ENCODE results near the gene FRYL.
"Not testable (repeated sequence)": the region's sequence is repeated elsewhere in the genome, so short reads cannot be mapped to it uniquely, and the experiment has no call there.

FRYL gene

DNA sequence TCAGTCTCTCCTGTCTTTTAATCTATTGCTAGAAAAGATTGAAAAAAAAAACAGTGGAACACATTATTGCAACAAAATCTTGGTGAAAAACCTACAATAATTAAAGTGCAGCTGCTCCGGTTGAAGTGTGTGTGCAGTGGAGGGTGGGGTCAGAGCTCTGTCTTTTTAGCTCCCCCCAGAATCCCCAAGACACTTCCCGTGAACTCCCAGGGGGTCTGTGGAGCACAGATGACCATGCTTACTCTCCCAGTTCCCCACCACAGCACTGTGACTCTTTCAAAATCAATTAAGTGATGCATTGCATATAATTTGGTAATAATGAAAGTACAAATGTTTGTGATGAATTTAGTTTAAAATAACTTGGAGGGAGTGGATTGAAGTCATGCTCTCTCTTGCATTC, 312.6 kb downstream of the FRYL start:
- no peak for DNase-seq (ENCODE audit: extremely low read depth, low read depth)
- no peak overlapping the region for H3K4me3 ChIP-seq (replicated peaks; ENCODE audit: low read depth, low read length)
- TF ChIP-seq, protein P1, sequence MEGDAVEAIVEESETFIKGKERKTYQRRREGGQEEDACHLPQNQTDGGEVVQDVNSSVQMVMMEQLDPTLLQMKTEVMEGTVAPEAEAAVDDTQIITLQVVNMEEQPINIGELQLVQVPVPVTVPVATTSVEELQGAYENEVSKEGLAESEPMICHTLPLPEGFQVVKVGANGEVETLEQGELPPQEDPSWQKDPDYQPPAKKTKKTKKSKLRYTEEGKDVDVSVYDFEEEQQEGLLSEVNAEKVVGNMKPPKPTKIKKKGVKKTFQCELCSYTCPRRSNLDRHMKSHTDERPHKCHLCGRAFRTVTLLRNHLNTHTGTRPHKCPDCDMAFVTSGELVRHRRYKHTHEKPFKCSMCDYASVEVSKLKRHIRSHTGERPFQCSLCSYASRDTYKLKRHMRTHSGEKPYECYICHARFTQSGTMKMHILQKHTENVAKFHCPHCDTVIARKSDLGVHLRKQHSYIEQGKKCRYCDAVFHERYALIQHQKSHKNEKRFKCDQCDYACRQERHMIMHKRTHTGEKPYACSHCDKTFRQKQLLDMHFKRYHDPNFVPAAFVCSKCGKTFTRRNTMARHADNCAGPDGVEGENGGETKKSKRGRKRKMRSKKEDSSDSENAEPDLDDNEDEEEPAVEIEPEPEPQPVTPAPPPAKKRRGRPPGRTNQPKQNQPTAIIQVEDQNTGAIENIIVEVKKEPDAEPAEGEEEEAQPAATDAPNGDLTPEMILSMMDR (IDR thresholded peaks at IDR 0.05; ENCODE audit: low read depth, low read length, missing control alignments): no peak

- TF ChIP-seq, protein P1 (IDR thresholded peaks at IDR 0.05; ENCODE audit: low read depth, low read length, missing control alignments): no peak
- no peak overlapping the region for H3K4me3 ChIP-seq (replicated peaks; ENCODE audit: low read depth, low read length)
- peak; percentile 55 for DNase-seq (ENCODE audit: extremely low read depth, low read depth)
These were observed 317.7 kb downstream of the FRYL start for GRCh38 chr4:48462363-48462762.

- DNase-seq (ENCODE audit: extremely low read depth, low read depth): no peak
- no peak overlapping the region for H3K4me3 ChIP-seq (replicated peaks; ENCODE audit: low read depth, low read length)
- TF ChIP-seq, protein P1 (IDR thresholded peaks at IDR 0.05; ENCODE audit: low read depth, low read length, missing control alignments): no peak
These were observed 319.1 kb downstream of the FRYL start for GRCh38 chr4:48461000-48461399.

DNA sequence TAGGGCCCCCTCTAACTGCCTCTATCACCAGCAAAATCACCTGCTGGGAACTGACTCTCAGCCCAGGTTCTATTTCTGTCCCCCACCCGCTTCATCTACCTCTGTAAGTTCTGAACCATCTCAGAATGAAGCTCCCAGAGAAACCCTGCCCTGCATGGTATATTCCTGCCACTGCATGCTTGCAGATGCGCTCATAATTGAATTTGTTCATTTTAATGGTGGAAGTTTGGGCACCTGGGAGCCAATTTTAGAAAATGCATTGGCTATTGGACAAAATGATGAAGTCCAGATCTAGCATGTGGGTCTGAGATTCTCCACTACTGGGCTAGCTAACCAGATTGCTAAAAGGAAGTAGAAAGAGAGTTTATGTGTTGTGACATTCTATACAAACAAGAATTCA, 325.5 kb downstream of the FRYL start:
- TF ChIP-seq, protein P1 (IDR thresholded peaks at IDR 0.05; ENCODE audit: low read depth, low read length, missing control alignments): no peak
- DNase-seq (ENCODE audit: extremely low read depth, low read depth): no peak
- H3K4me3 ChIP-seq (replicated peaks; ENCODE audit: low read depth, low read length): no peak overlapping the region

DNA sequence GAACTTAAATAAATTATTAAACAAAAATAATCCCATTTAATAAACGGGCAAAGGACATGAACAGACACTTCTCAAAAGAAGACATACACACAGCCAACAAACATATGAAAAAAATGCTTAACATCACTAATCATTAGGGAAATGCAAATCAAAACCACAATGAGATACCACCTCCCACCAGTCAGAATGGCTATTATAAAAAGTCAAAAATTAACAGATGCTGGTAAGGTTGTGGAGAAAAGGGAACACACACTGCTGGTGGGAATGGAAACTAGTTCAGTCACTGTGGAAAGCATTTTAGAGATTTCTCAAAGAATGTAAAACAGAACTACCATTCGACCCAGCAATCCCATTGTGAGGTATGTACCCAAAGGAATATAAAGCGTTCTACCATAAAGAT, 328.4 kb downstream of the FRYL start:
- DNase-seq (ENCODE audit: extremely low read depth, low read depth); H3K4me3 ChIP-seq (replicated peaks; ENCODE audit: low read depth, low read length): not testable (repeated sequence)

DNA sequence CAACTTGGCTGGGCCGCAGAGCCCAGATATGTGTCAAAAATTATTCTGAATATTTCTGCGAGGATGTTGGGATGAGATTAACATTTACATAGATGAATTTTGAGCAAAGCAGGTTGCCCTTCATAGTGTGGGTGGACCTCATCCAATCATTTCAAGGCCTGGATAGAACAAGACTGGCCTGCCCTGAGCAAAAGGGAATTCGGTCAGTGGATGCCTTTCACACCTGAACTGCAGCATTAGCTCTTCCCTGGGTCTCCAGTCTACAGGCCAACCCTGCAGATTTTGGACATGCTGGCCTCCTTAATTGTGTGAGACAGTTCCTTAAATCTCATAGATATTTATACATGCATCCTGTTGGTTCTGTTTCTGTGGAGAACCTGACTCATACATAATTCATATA, 329.3 kb downstream of the FRYL start:
- TF ChIP-seq, protein P1 (IDR thresholded peaks at IDR 0.05; ENCODE audit: low read depth, low read length, missing control alignments): no peak
- DNase-seq (ENCODE audit: extremely low read depth, low read depth): no peak
- no peak overlapping the region for H3K4me3 ChIP-seq (replicated peaks; ENCODE audit: low read depth, low read length)

GRCh38 chr4:48449151-48449550, 330.9 kb downstream of the FRYL start:
- DNase-seq (ENCODE audit: extremely low read depth, low read depth): no peak
- H3K4me3 ChIP-seq (replicated peaks; ENCODE audit: low read depth, low read length): no peak overlapping the region
- TF ChIP-seq, protein P1 (IDR thresholded peaks at IDR 0.05; ENCODE audit: low read depth, low read length, missing control alignments): no peak

Measured in HFF-Myc (cell line).